CD4-positive, alpha-beta memory T cell (primary cell): ENCODE measurements around the gene RASGRP3. TPM values are rescaled to one million over a fixed set of nuclear protein-coding genes. Genes with fewer than 3 reads are reported as not detected.

Experiments used
- CTCF ChIA-PET: fragments of 350-600 bp; sonication (Branson Sonifier 250); formaldehyde crosslinking; loops from one replicate; lab custom pipeline; 2021; ENCODE audit warnings: inconsistent platforms; ENCODE audit not compliant: partially characterized antibody; lab: Charles Lee
- POLR2A ChIA-PET: fragments of 350-600 bp; sonication (Branson Sonifier 250); formaldehyde crosslinking; loops from one replicate; lab custom pipeline; 2021; ENCODE audit not compliant: partially characterized antibody; lab: Charles Lee
- DNase-seq, 5 donors: peaks; one replicate each; pipeline versions ENCODE4 v3.0.0 to v3.0.0-alpha.2; 2020 to 2022; ENCODE audit warnings: mixed read lengths in 1 of 5
- H3K27ac ChIP-seq: one replicate; pipeline ENCODE4 v1.7.0; 2013; ENCODE audit warnings: low read depth, low read length
- H3K27me3 ChIP-seq: 2 replicates; pipeline ENCODE4 v1.7.0; 2013; ENCODE audit warnings: mild to moderate bottlenecking, low read length, moderate library complexity; ENCODE audit not compliant: insufficient read depth
- H3K36me3 ChIP-seq: 2 replicates; pipeline ENCODE4 v1.7.0; 2013; ENCODE audit warnings: mild to moderate bottlenecking, low read length, moderate library complexity; ENCODE audit not compliant: insufficient read depth
- H3K4me1 ChIP-seq: 2 replicates; pipeline ENCODE4 v1.7.0; 2013; ENCODE audit warnings: mild to moderate bottlenecking, low read length, moderate library complexity; ENCODE audit not compliant: insufficient read depth
- H3K4me3 ChIP-seq, 2 donors: one replicate each; pipeline ENCODE4 v1.7.0; 2013; ENCODE audit warnings: low read length in 2 of 2, mild to moderate bottlenecking in 1 of 2
- H3K9me3 ChIP-seq, 2 donors: one replicate each; pipeline ENCODE4 v1.7.0; 2013; ENCODE audit warnings: low read length in 2 of 2, control low read depth in 1 of 2; ENCODE audit not compliant: control insufficient read depth in 1 of 2
- H3K27ac Mint-ChIP-seq, 7 donors: one replicate each; pipeline ENCODE4 v1.8.0; 2020 to 2021; ENCODE audit warnings: mixed read lengths in 7 of 7, mild to moderate bottlenecking in 6 of 7, inconsistent platforms in 3 of 7, moderate library complexity in 3 of 7
- H3K27me3 Mint-ChIP-seq, 2 donors: one replicate each; pipeline ENCODE4 v1.8.0; 2020 to 2021; ENCODE audit warnings: mixed read lengths in 2 of 2
- H3K36me3 Mint-ChIP-seq, 2 donors: one replicate each; pipeline ENCODE4 v1.8.0; 2020 to 2021; ENCODE audit warnings: mixed read lengths in 2 of 2, inconsistent platforms in 1 of 2, mild to moderate bottlenecking in 1 of 2
- H3K4me1 Mint-ChIP-seq, 4 donors: one replicate each; pipeline ENCODE4 v1.8.0; 2020 to 2021; ENCODE audit warnings: mixed read lengths in 4 of 4, mild to moderate bottlenecking in 1 of 4
- H3K4me3 Mint-ChIP-seq, 8 donors: one replicate each; pipeline ENCODE4 v1.8.0; 2020 to 2021; ENCODE audit warnings: mixed read lengths in 8 of 8, mild to moderate bottlenecking in 7 of 8, moderate library complexity in 6 of 8, inconsistent platforms in 3 of 8
- H3K9me3 Mint-ChIP-seq, 8 donors: one replicate each; pipeline ENCODE4 v1.8.0; 2020 to 2021; ENCODE audit warnings: mixed read lengths in 8 of 8, mild to moderate bottlenecking in 5 of 8, inconsistent platforms in 3 of 8, moderate library complexity in 1 of 8
- intact Hi-C: fragments of 100-400 bp; cut with micrococcal nuclease; formaldehyde crosslinking; loops from one replicate; pipeline ENCODE4 v1.15.1; 2023
- polyA plus RNA-seq, 2 donors: library from polyadenylated mRNA; unstranded; fragments of 300-500 nt; fragmentation: Illumina TruSeq; gene quantifications; one replicate each; pipeline ENCODE4 v1.2.3, GENCODE V29; 2021
- total RNA-seq, 2 experiments: library from RNA; stranded (reverse); gene quantifications; one replicate each; pipeline ENCODE4 v1.2.3, GENCODE V29; 2021

The RASGRP3 gene
- total and polyA plus RNA-seq, 4 experiments from 2014 or later, result 2.2 to 3.9 (median 3.2) TPM

- H3K9me3 ChIP-seq, result no peaks in the 10 kb centered on the region
- peaks cover 0 to 5% (median under 1%) of the 10 kb centered on the region in 4 donors for H3K4me1 Mint-ChIP-seq
- no peak overlapping the region for H3K27ac ChIP-seq
- H3K9me3 Mint-ChIP-seq, result peaks cover 0 to 2% (median 0%) of the 10 kb centered on the region in 8 donors
- POLR2A ChIA-PET, result no interaction called here
- H3K36me3 Mint-ChIP-seq, result peaks cover 35 to 72% of the 10 kb centered on the region in 2 donors
- H3K4me1 ChIP-seq, result peaks cover 2% of the 10 kb centered on the region
- CTCF ChIA-PET, result interaction anchor here (1.1 kb wide), 1 partner anchor 11 kb away, joined by 3 read pairs; the partner anchor contains the start of gene FAM98A
- H3K27ac Mint-ChIP-seq, result peak overlapping the region in 3 of 7 donors; percentile 12 to 51 (median 15)
- no peak overlapping the region for H3K4me3 ChIP-seq
- H3K36me3 ChIP-seq, result peaks cover 27% of the 10 kb centered on the region
- DNase-seq, result no peak
- intact Hi-C loops, result no loop called here
- H3K27me3 Mint-ChIP-seq, result no peaks in the 10 kb centered on the region
- H3K4me3 Mint-ChIP-seq, result no peak overlapping the region
- no peaks in the 10 kb centered on the region for H3K27me3 ChIP-seq
These were observed 111.8 kb downstream of the RASGRP3 start for GRCh38 chr2:33588232-33588631.

GRCh38 chr2:33589444-33589843 is 113.0 kb downstream of the RASGRP3 start:
- intact Hi-C loops, result no loop called here
- Histone ChIP-seq H3K27ac (no peak overlapping the region), H3K9me3 (no peaks in the 10 kb centered on the region), H3K27me3 (no peaks in the 10 kb centered on the region), H3K36me3 (peaks cover 30% of the 10 kb centered on the region), H3K4me1 (no peaks in the 10 kb centered on the region), H3K4me3 (no peak overlapping the region)
- H3K27me3 Mint-ChIP-seq, result no peaks in the 10 kb centered on the region
- CTCF ChIA-PET, result no interaction called here
- POLR2A ChIA-PET, result no interaction called here
- peaks cover 0 to 2% (median 0%) of the 10 kb centered on the region in 8 donors for H3K9me3 Mint-ChIP-seq
- H3K4me1 Mint-ChIP-seq, result peaks cover 0 to 10% (median 7%) of the 10 kb centered on the region in 4 donors
- peak overlapping the region in 1 of 7 donors; percentile 59 for H3K27ac Mint-ChIP-seq
- DNase-seq, result no peak
- no peak overlapping the region for H3K4me3 Mint-ChIP-seq
- peaks cover 40 to 72% of the 10 kb centered on the region in 2 donors for H3K36me3 Mint-ChIP-seq

- Histone ChIP-seq H3K4me1 (peaks cover 32% of the 10 kb centered on the region), H3K36me3 (peaks cover 9% of the 10 kb centered on the region), H3K4me3 (no peak overlapping the region), H3K9me3 (no peaks in the 10 kb centered on the region), H3K27ac (no peak overlapping the region), H3K27me3 (no peaks in the 10 kb centered on the region)
- H3K4me3 Mint-ChIP-seq, result peak overlapping the region in 1 of 8 donors; percentile 28
- CTCF ChIA-PET, result interaction anchor here (2.8 kb wide), 1 partner anchor 12 kb away, joined by 12 read pairs; no protein-coding TSS in a partner anchor
- POLR2A ChIA-PET, result no interaction called here
- peaks cover 25 to 54% of the 10 kb centered on the region in 2 donors for H3K36me3 Mint-ChIP-seq
- H3K4me1 Mint-ChIP-seq, result peaks cover 28 to 50% (median 40%) of the 10 kb centered on the region in 4 donors
- no peaks in the 10 kb centered on the region for H3K27me3 Mint-ChIP-seq
- intact Hi-C loops, result loop anchor here (5.0 kb wide), 1 partner anchor 1238 kb away; the partner anchor contains the start of gene BIRC6
- peak overlapping the region in 3 of 7 donors; percentile 2 to 68 (median 47) for H3K27ac Mint-ChIP-seq
- no peak for DNase-seq
- peaks cover 0 to 2% (median 0%) of the 10 kb centered on the region in 8 donors for H3K9me3 Mint-ChIP-seq
These were observed 118.9 kb downstream of the RASGRP3 start for GRCh38 chr2:33595385-33595784.

- Mint-ChIP-seq H3K4me1 (peaks cover 28 to 50% (median 38%) of the 10 kb centered on the region in 4 donors), H3K27me3 (no peaks in the 10 kb centered on the region), H3K27ac (peak overlapping the region in 3 of 7 donors; percentile 6 to 91 (median 68)), H3K9me3 (peaks cover 0 to 2% (median 0%) of the 10 kb centered on the region in 8 donors), H3K36me3 (peaks cover 17 to 38% of the 10 kb centered on the region in 2 donors), H3K4me3 (peak overlapping the region in 3 of 8 donors; percentile 6 to 56 (median 53))
- Histone ChIP-seq H3K27ac (no peak overlapping the region), H3K4me1 (peaks cover 32% of the 10 kb centered on the region), H3K36me3 (peaks cover 6% of the 10 kb centered on the region), H3K27me3 (no peaks in the 10 kb centered on the region), H3K4me3 (no peak overlapping the region), H3K9me3 (no peaks in the 10 kb centered on the region)
- ChIA-PET POLR2A (no interaction called here), CTCF (interaction anchor here (1.5 kb wide), 1 partner anchor 14 kb away, joined by 4 read pairs; no protein-coding TSS in a partner anchor)
- DNase-seq, result no peak
- intact Hi-C loops, result loop anchor here (5.0 kb wide), 1 partner anchor 1240 kb away; the partner anchor contains the start of gene BIRC6
These were observed 120.6 kb downstream of the RASGRP3 start for GRCh38 chr2:33597026-33597425.

GRCh38 chr2:33598561-33599174 is 122.2 kb downstream of the RASGRP3 start:
- H3K9me3 ChIP-seq, result no peaks in the 10 kb centered on the region
- H3K9me3 Mint-ChIP-seq, result peaks cover 0 to 2% (median 0%) of the 10 kb centered on the region in 8 donors
- no peaks in the 10 kb centered on the region for H3K27me3 Mint-ChIP-seq
- peak overlapping the region; percentile 94 to 100 (median 98) for H3K4me3 Mint-ChIP-seq
- CTCF ChIA-PET, result interaction anchor here (0.9 to 4.3 kb wide), 5 partner anchors 10 to 226 kb away, joined by 3 to 30 read pairs (median 11); partner anchors contain the start of gene RASGRP3
- DNase-seq, result peak in 1 of 5 donors; percentile 60
- peak overlapping the region; percentile 90 to 99 (median 97) for H3K27ac Mint-ChIP-seq
- H3K36me3 ChIP-seq, result peaks cover 3% of the 10 kb centered on the region
- H3K36me3 Mint-ChIP-seq, result peaks cover 11 to 24% of the 10 kb centered on the region in 2 donors
- POLR2A ChIA-PET, result interaction anchor here (0.7 to 3.3 kb wide), 8 partner anchors 12 to 1559 kb away, joined by 3 to 50 read pairs (median 4); partner anchors contain the start of genes DPY30, RASGRP3, SLC30A6 and TTC27
- H3K4me1 Mint-ChIP-seq, result peaks cover 25 to 44% (median 38%) of the 10 kb centered on the region in 4 donors
- H3K4me1 ChIP-seq, result peaks cover 32% of the 10 kb centered on the region
- H3K27ac ChIP-seq, result peak overlapping the region; percentile 80
- intact Hi-C loops, result loop anchor here (1.0 to 5.0 kb wide), 4 partner anchors 15 to 1241 kb away; partner anchors contain the start of genes BIRC6 and TTC27
- H3K4me3 ChIP-seq, result peak overlapping the region; percentile 63 to 96
- no peaks in the 10 kb centered on the region for H3K27me3 ChIP-seq

- Mint-ChIP-seq H3K4me3 (peak within 1 kb of the TSS; percentile 94 to 100 (median 98)), H3K27me3 (no peaks in the 10 kb centered on the region), H3K36me3 (peaks cover 6 to 19% of the 10 kb centered on the region in 2 donors), H3K9me3 (peaks cover 0 to 2% (median 0%) of the 10 kb centered on the region in 8 donors), H3K27ac (peak within 1 kb of the TSS; percentile 90 to 99 (median 97)), H3K4me1 (peaks cover 23 to 44% (median 35%) of the 10 kb centered on the region in 4 donors)
- Histone ChIP-seq H3K36me3 (no peaks in the 10 kb centered on the region), H3K27ac (peak within 1 kb of the TSS; percentile 80), H3K4me1 (peaks cover 32% of the 10 kb centered on the region), H3K4me3 (peak within 1 kb of the TSS; percentile 63 to 96), H3K9me3 (no peaks in the 10 kb centered on the region), H3K27me3 (no peaks in the 10 kb centered on the region)
- DNase-seq, result peak; percentile 98 to 99 (median 99)
- intact Hi-C loops, result loop anchor here (1.0 to 5.0 kb wide), 4 partner anchors 16 to 1242 kb away; partner anchors contain the start of genes BIRC6 and TTC27
- POLR2A ChIA-PET, result interaction anchor here (0.7 to 3.3 kb wide), 8 partner anchors 13 to 1560 kb away, joined by 3 to 50 read pairs (median 4); partner anchors contain the start of genes DPY30, RASGRP3, SLC30A6 and TTC27
- CTCF ChIA-PET, result interaction anchor here (0.9 to 4.3 kb wide), 5 partner anchors 11 to 227 kb away, joined by 3 to 30 read pairs (median 11); partner anchors contain the start of gene RASGRP3
These were observed 122.9 kb downstream of the RASGRP3 start, which contains the start of gene FAM98A for GRCh38 chr2:33599175-33599942. Gene FAM98A, minus strand, starts transcription at chr2:33599299. Its CDS starts 78 bp downstream, at chr2:33599221.
